Measurements from ENCODE around the gene DCTN4. TPM values are rescaled to one million over a fixed set of nuclear protein-coding genes. Genes with fewer than 3 reads are reported as not detected.

The DCTN4 gene
- total and polyA plus RNA-seq, 9 of the 15 experiments (the other 6 are each of a cell fraction or from before 2014, with no cell fraction given): 20.4 to 64.9 (median 49.9) TPM

DNA sequence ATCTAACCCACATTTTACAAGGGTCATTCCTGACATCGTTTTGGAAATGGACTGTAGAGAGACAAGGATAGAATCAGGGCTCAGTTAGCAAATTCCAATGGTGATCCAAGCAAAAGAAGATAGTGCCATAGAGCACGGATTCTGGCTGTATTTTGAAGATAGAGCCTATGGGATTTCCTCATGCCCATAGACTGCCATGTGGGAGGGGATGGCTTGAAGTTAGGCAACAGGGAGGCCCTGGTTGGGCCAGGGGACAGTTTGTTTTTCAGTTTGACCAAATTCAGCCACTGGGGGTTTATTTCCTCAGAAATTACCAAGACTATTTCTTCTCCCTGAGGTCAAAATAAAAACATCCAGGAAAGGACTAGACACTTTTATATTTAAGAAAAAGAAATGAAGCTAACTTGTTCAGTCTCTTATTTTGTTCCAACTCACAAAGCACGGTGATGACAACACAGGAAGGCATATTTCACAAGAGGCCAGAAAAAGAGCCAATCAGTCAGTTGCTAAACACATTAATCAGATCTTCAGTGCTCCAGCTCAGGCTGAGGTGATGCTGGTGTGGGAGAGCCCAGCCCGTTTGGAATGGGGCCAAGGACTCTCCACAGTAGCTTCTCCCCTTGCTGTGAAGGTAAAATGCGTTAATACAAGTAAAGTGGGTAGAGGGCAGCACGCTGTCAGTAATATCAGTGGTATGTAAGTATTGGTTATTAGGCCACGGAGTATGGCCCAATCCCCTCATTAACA is 4.4 kb upstream of the DCTN4 start (continued):
- TF ChIP-seq, protein P1, sequence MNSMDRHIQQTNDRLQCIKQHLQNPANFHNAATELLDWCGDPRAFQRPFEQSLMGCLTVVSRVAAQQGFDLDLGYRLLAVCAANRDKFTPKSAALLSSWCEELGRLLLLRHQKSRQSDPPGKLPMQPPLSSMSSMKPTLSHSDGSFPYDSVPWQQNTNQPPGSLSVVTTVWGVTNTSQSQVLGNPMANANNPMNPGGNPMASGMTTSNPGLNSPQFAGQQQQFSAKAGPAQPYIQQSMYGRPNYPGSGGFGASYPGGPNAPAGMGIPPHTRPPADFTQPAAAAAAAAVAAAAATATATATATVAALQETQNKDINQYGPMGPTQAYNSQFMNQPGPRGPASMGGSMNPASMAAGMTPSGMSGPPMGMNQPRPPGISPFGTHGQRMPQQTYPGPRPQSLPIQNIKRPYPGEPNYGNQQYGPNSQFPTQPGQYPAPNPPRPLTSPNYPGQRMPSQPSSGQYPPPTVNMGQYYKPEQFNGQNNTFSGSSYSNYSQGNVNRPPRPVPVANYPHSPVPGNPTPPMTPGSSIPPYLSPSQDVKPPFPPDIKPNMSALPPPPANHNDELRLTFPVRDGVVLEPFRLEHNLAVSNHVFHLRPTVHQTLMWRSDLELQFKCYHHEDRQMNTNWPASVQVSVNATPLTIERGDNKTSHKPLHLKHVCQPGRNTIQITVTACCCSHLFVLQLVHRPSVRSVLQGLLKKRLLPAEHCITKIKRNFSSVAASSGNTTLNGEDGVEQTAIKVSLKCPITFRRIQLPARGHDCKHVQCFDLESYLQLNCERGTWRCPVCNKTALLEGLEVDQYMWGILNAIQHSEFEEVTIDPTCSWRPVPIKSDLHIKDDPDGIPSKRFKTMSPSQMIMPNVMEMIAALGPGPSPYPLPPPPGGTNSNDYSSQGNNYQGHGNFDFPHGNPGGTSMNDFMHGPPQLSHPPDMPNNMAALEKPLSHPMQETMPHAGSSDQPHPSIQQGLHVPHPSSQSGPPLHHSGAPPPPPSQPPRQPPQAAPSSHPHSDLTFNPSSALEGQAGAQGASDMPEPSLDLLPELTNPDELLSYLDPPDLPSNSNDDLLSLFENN (IDR thresholded peaks at IDR 0.05; ENCODE audit: low read depth in 2 of 2, low read length in 2 of 2): no peak; a peak in 1 of 4 replicates
- TF ChIP-seq HDAC6 (IDR thresholded peaks at IDR 0.05; ENCODE audit: low read depth, low read length) (no peak), HCFC1 (IDR thresholded peaks at IDR 0.05; ENCODE audit: low read depth, low read length) (no peak), MEIS2 (IDR thresholded peaks at IDR 0.05; ENCODE audit: partially characterized antibody) (peak; percentile 98), CCNT2 (IDR thresholded peaks at IDR 0.05; ENCODE audit: borderline replicate concordance, extremely low read depth, insufficient read length, low read depth, low read length) (peak; percentile 37), SAFB2 (IDR thresholded peaks at IDR 0.05; ENCODE audit: borderline replicate concordance, low read depth, low read length, severe bottlenecking) (no peak), RNF2 (IDR thresholded peaks at IDR 0.05) (peak; percentile 93), ZKSCAN8 (CRISPR knock-in tag; IDR thresholded peaks at IDR 0.05) (peak; percentile 84), ZNF76 (CRISPR knock-in tag; IDR thresholded peaks at IDR 0.05; ENCODE audit: borderline replicate concordance) (peak; percentile 61; the same call in 1 of the 2 replicates), KDM1A (IDR thresholded peaks at IDR 0.05) (0 out of 4 replicates have a peak, but pooled peaks have one; percentile 20 to 38), PHF21A (IDR thresholded peaks at IDR 0.05; ENCODE audit: borderline replicate concordance, low read depth) (no peak), ZNF431 (CRISPR knock-in tag; IDR thresholded peaks at IDR 0.05) (no peak), SP2 (IDR thresholded peaks at IDR 0.05; ENCODE audit: extremely low read depth, low read depth, low read length, poor library complexity, severe bottlenecking) (no peak), ZNF133 (CRISPR knock-in tag; IDR thresholded peaks at IDR 0.05) (no peak), HIVEP1 (CRISPR knock-in tag; IDR thresholded peaks at IDR 0.05) (0 out of 2 replicates have a peak, but pooled peaks have one; percentile 45), PRPF4 (IDR thresholded peaks at IDR 0.05; ENCODE audit: insufficient read depth, low read depth, low read length, poor library complexity, severe bottlenecking) (no peak), CC2D1A (IDR thresholded peaks at IDR 0.05) (peak; percentile 46; the same call in 1 of the 2 replicates)
- TF ChIP-seq, protein P2, sequence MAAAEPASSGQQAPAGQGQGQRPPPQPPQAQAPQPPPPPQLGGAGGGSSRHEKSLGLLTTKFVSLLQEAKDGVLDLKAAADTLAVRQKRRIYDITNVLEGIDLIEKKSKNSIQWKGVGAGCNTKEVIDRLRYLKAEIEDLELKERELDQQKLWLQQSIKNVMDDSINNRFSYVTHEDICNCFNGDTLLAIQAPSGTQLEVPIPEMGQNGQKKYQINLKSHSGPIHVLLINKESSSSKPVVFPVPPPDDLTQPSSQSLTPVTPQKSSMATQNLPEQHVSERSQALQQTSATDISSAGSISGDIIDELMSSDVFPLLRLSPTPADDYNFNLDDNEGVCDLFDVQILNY (CRISPR knock-in tag; IDR thresholded peaks at IDR 0.05): no peak
- TF ChIP-seq, protein P3, sequence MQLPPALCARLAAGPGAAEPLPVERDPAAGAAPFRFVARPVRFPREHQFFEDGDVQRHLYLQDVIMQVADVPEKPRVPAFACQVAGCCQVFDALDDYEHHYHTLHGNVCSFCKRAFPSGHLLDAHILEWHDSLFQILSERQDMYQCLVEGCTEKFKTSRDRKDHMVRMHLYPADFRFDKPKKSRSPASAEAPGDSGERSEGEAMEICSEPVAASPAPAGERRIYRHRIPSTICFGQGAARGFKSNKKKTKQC (CRISPR knock-in tag; IDR thresholded peaks at IDR 0.05): no peak
- TF ChIP-seq, protein P4, sequence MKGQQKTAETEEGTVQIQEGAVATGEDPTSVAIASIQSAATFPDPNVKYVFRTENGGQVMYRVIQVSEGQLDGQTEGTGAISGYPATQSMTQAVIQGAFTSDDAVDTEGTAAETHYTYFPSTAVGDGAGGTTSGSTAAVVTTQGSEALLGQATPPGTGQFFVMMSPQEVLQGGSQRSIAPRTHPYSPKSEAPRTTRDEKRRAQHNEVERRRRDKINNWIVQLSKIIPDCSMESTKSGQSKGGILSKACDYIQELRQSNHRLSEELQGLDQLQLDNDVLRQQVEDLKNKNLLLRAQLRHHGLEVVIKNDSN (CRISPR knock-in tag; IDR thresholded peaks at IDR 0.05): no peak
